ENCODE measurements around the gene TMED8.

GRCh38 chr14:77356899-77357298 lies 20.0 kb downstream of the TMED8 start:
- TF ChIP-seq CTCF (IDR thresholded peaks at IDR 0.05; ENCODE audit: low read depth, low read length, missing input control), result no peak
- TF ChIP-seq SP1 (IDR thresholded peaks at IDR 0.05), result no peak
- TF ChIP-seq GABPA (IDR thresholded peaks at IDR 0.05 in 1 of 2, conservative IDR thresholded peaks at IDR 0.05 in 1 of 2), result no peak
- no peak for TF ChIP-seq RAD21 (IDR thresholded peaks at IDR 0.05)
- no peak for TF ChIP-seq HNF4G (IDR thresholded peaks at IDR 0.05)
- no peak for TF ChIP-seq MAX (IDR thresholded peaks at IDR 0.05)
- TF ChIP-seq FOXA1 (IDR thresholded peaks at IDR 0.05), result no peak
- TF ChIP-seq ATF3 (IDR thresholded peaks at IDR 0.05), result no peak
- no peak for TF ChIP-seq ZBTB33 (IDR thresholded peaks at IDR 0.05)
- no peak for TF ChIP-seq TAF1 (conservative IDR thresholded peaks at IDR 0.05)

Data from liver (tissue), 3 donors.